A549 (cell line): ENCODE data around the gene PIP5K1A. TPM values are rescaled to one million over a fixed set of nuclear protein-coding genes. Genes with fewer than 3 reads are reported as not detected.

Experiments
- ATAC-seq, 2 experiments: fragments of 200-7000 bp in 1 of 2; fragments of >200 bp in 1 of 2; cut with Nextera tagmentation in 1 of 2; cut with Tn5 transposase in 1 of 2; 3 replicates each; pipeline versions ENCODE4 v1.8.0 to v1.9.1; 2018 to 2020; ENCODE audit warnings: mild to moderate bottlenecking in 1 of 2, moderate library complexity in 1 of 2
- CTCF ChIA-PET: fragments of 300-600 bp; sonication (Branson Sonifier 250); formaldehyde crosslinking; extraction: SDS; loops from one replicate; lab custom pipeline; 2021; ENCODE audit warnings: antibody characterized with exemption, inconsistent platforms; lab: Yijun Ruan, JAX
- POLR2A ChIA-PET: fragments of 350-600 bp; formaldehyde crosslinking; extraction: SDS; loops from one replicate; lab custom pipeline; 2021; ENCODE audit warnings: antibody characterized with exemption, inconsistent platforms; lab: Yijun Ruan, JAX
- DNase-seq, 2 experiments: peaks; one replicate each; pipeline versions ENCODE4 v3.0.0 to v3.0.0-alpha.2; 2011 to 2016; ENCODE audit warnings: low read depth in 1 of 2, low spot score in 1 of 2
- FAIRE-seq: peaks from 2 replicates; lab custom pipeline; 2011; peaks lifted over from hg19 to GRCh38; lab: Jason Lieb, UNC
- H3K27ac ChIP-seq, 2 experiments: fragments of >200 bp; sonication (Bioruptor Twin); formaldehyde crosslinking; 3 replicates each; pipeline ENCODE4 v1.5.1; 2016 to 2017
- H3K4me1 ChIP-seq: fragments of >200 bp; sonication (Bioruptor Twin); formaldehyde crosslinking; 3 replicates; pipeline ENCODE4 v1.6.1; 2016
- H3K4me2 ChIP-seq: fragments of >200 bp; sonication (Bioruptor Twin); formaldehyde crosslinking; 3 replicates; pipeline ENCODE4 v1.6.1; 2016
- H3K4me3 ChIP-seq: fragments of >200 bp; sonication (Bioruptor Twin); formaldehyde crosslinking; 3 replicates; pipeline ENCODE4 v1.5.1; 2016
- H3K9me3 ChIP-seq: fragments of >200 bp; sonication (Bioruptor Twin); formaldehyde crosslinking; 3 replicates; pipeline ENCODE4 v1.6.1; 2016
- ATOH8 ChIP-seq: fragments of 250-450 bp; sonication (Bioruptor Pico); IDR thresholded peaks from 2 replicates; pipeline ENCODE4 v1.5.0; 2020; ENCODE audit warnings: low read depth, mild to moderate bottlenecking, moderate library complexity
- BCL3 ChIP-seq: fragments of >200 bp; sonication (Bioruptor Twin); formaldehyde crosslinking; IDR thresholded peaks from 3 replicates; pipeline ENCODE4 v1.6.1; 2016
- BHLHE40 ChIP-seq: IDR thresholded peaks from 2 replicates; pipeline ENCODE4 v1.6.1; 2012; ENCODE audit warnings: low read depth, low read length, inconsistent platforms
- CBX2 ChIP-seq: fragments of 200-600 bp; sonication (generic); IDR thresholded peaks from 2 replicates; pipeline ENCODE4 v1.6.1; 2016; ENCODE audit warnings: low read depth, mild to moderate bottlenecking, borderline replicate concordance
- CEBPB ChIP-seq, 2 experiments: fragments of >200 bp in 1 of 2; sonication (Bioruptor Twin) in 1 of 2; formaldehyde crosslinking in 1 of 2; IDR thresholded peaks; 2 replicates each; pipeline ENCODE4 v1.6.1; 2012 to 2016
- CHD2 ChIP-seq: fragments of 150-350 bp; IDR thresholded peaks from 2 replicates; pipeline ENCODE4 v1.6.1; 2014; ENCODE audit warnings: low read length; ENCODE audit not compliant: partially characterized antibody
- CHD4 ChIP-seq: fragments of 200-600 bp; sonication (generic); IDR thresholded peaks from 2 replicates; pipeline ENCODE4 v1.6.1; 2016; ENCODE audit warnings: antibody characterized with exemption, mild to moderate bottlenecking, borderline replicate concordance
- EHF ChIP-seq: fragments of 250-450 bp; sonication (Bioruptor Pico); IDR thresholded peaks from 2 replicates; pipeline ENCODE4 v1.5.0; 2020; ENCODE audit warnings: mild to moderate bottlenecking
- EP300 ChIP-seq, 2 experiments: fragments of >200 bp; sonication (Bioruptor Twin); formaldehyde crosslinking; IDR thresholded peaks; 2 replicates in 1 of 2; 3 replicates in 1 of 2; pipeline ENCODE4 v1.6.1; 2016 to 2017
- ESRRA ChIP-seq: fragments of 150-350 bp; IDR thresholded peaks from 2 replicates; pipeline ENCODE4 v1.6.1; 2014; ENCODE audit warnings: mild to moderate bottlenecking, low read length, borderline replicate concordance
- FOSL2 ChIP-seq, 2 experiments: fragments of 450-650 bp in 1 of 2; fragments of >200 bp in 1 of 2; sonication (Bioruptor Twin) in 1 of 2; formaldehyde crosslinking; IDR thresholded peaks; 2 replicates each; pipeline versions ENCODE4 v1.5.0 to v1.6.1; 2016 to 2020; ENCODE audit warnings: mild to moderate bottlenecking in 1 of 2, moderate library complexity in 1 of 2
- HDAC2 ChIP-seq: fragments of 200-600 bp; sonication (generic); IDR thresholded peaks from 2 replicates; pipeline ENCODE4 v1.6.1; 2016
- HOXB13 ChIP-seq: fragments of 250-450 bp; sonication (Bioruptor Pico); IDR thresholded peaks from 2 replicates; pipeline ENCODE4 v1.5.0; 2020; ENCODE audit warnings: low read depth, mild to moderate bottlenecking, moderate library complexity
- HOXB5 ChIP-seq: fragments of 250-450 bp; sonication (Bioruptor Pico); IDR thresholded peaks from 2 replicates; pipeline ENCODE4 v1.5.0; 2020; ENCODE audit warnings: mild to moderate bottlenecking, moderate library complexity
- JUN ChIP-seq, 2 experiments: fragments of >200 bp; sonication (Bioruptor Twin); formaldehyde crosslinking; IDR thresholded peaks; 2 replicates in 1 of 2; 3 replicates in 1 of 2; pipeline ENCODE4 v1.6.1; 2016 to 2017
- JUNB ChIP-seq: fragments of >200 bp; sonication (Bioruptor Twin); formaldehyde crosslinking; IDR thresholded peaks from 2 replicates; pipeline ENCODE4 v1.6.1; 2016
- KDM1A ChIP-seq: fragments of 200-600 bp; sonication (generic); IDR thresholded peaks from 2 replicates; pipeline ENCODE4 v1.6.1; 2016; ENCODE audit warnings: low read depth, mild to moderate bottlenecking
- MAX ChIP-seq: IDR thresholded peaks from 2 replicates; pipeline ENCODE4 v1.6.1; 2012
- MAZ ChIP-seq: fragments of 150-350 bp; IDR thresholded peaks from 2 replicates; pipeline ENCODE4 v1.6.1; 2014; ENCODE audit warnings: antibody characterized with exemption, low read depth, low read length, borderline replicate concordance
- NFE2L2 ChIP-seq: fragments of 150-350 bp; conservative IDR thresholded peaks from 2 replicates; pipeline ENCODE4 v1.6.1; 2014; ENCODE audit warnings: low read length
- NR3C1 ChIP-seq: fragments of >200 bp; sonication (Bioruptor Twin); formaldehyde crosslinking; IDR thresholded peaks from 3 replicates; pipeline ENCODE4 v1.6.1; 2017
- PBX3 ChIP-seq: IDR thresholded peaks from 2 replicates; pipeline ENCODE4 v1.6.1; 2012
- POLR2A ChIP-seq: IDR thresholded peaks from 2 replicates; pipeline ENCODE4 v1.6.1; 2012; ENCODE audit warnings: mild to moderate bottlenecking, low read length
- POLR2AphosphoS2 ChIP-seq: conservative IDR thresholded peaks from 2 replicates; pipeline ENCODE4 v1.6.1; 2012; ENCODE audit warnings: low read length, improper control_type of control experiment, inconsistent platforms
- RARB ChIP-seq: fragments of 250-450 bp; sonication (Bioruptor Pico); IDR thresholded peaks from 2 replicates; pipeline ENCODE4 v1.8.0; 2021; ENCODE audit warnings: mild to moderate bottlenecking, moderate library complexity
- RCOR1 ChIP-seq: fragments of 150-350 bp; IDR thresholded peaks from 2 replicates; pipeline ENCODE4 v1.6.1; 2014; ENCODE audit warnings: antibody characterized with exemption, low read length, low read depth
- REST ChIP-seq: fragments of 200-600 bp; sonication (generic); IDR thresholded peaks from 2 replicates; pipeline ENCODE4 v1.6.1; 2016; ENCODE audit warnings: antibody characterized with exemption, mild to moderate bottlenecking, moderate library complexity
- RNF2 ChIP-seq: fragments of 200-600 bp; sonication (generic); IDR thresholded peaks from 2 replicates; pipeline ENCODE4 v1.6.1; 2016; ENCODE audit warnings: low read depth, mild to moderate bottlenecking, antibody characterized with exemption, moderate library complexity, borderline replicate concordance
- SMC3 ChIP-seq: fragments of >200 bp; sonication (Bioruptor Twin); formaldehyde crosslinking; IDR thresholded peaks from 3 replicates; pipeline ENCODE4 v1.6.1; 2018; ENCODE audit warnings: inconsistent platforms
- SREBF2 ChIP-seq: fragments of 450-650 bp; IDR thresholded peaks from 2 replicates; pipeline ENCODE4 v1.6.1; 2014; ENCODE audit warnings: mild to moderate bottlenecking, moderate library complexity
- TFCP2L1 ChIP-seq: fragments of 250-450 bp; sonication (Bioruptor Pico); IDR thresholded peaks from 2 replicates; pipeline ENCODE4 v1.5.0; 2021; ENCODE audit warnings: mild to moderate bottlenecking
- TP53 ChIP-seq: fragments of 250-450 bp; sonication (Bioruptor Pico); IDR thresholded peaks from 2 replicates; pipeline ENCODE4 v1.5.0; 2021; ENCODE audit warnings: mild to moderate bottlenecking, moderate library complexity
- USF2 ChIP-seq: fragments of 450-650 bp; IDR thresholded peaks from 2 replicates; pipeline ENCODE4 v1.6.1; 2014; ENCODE audit warnings: antibody characterized with exemption
- ZFP36 ChIP-seq: fragments of 450-650 bp; IDR thresholded peaks from 2 replicates; pipeline ENCODE4 v1.6.1; 2014; ENCODE audit warnings: borderline replicate concordance; ENCODE audit not compliant: partially characterized antibody
- WGBS: methylation state at CpG from one replicate; pipeline ENCODE4 v1.1.6; 2017; ENCODE audit errors: missing lambda C conversion rate; 5-methylcytosine and 5-hydroxymethylcytosine counted together
- polyA plus RNA-seq, 4 experiments: library from polyadenylated mRNA; depleted of rRNA in 3 of 4; stranded (reverse); fragments of >200 nt; fragmentation: RNase III in 1 of 4; extraction: RNeasy Plus Mini Kit Qiagen cat#74134 plus additional on column Dnase treatment in 1 of 4; gene quantifications; 2 replicates in 3 of 4; 3 replicates in 1 of 4; pipeline ENCODE4 v1.2.3, GENCODE V29; 2011 to 2017

The PIP5K1A gene
- polyA plus RNA-seq, 2 of the 4 experiments (the other 2 are of a cell fraction): 50.0 to 129 TPM

GRCh38 chr1:151281225-151281968, 83.0 kb downstream of the PIP5K1A start:
- Histone ChIP-seq H3K4me3 (peak overlapping the region; percentile 75), H3K27ac (peak overlapping the region; percentile 90 to 92), H3K4me2 (peak overlapping the region; percentile 78), H3K4me1 (peaks cover 13% of the 10 kb centered on the region), H3K9me3 (no peaks in the 10 kb centered on the region)
- FAIRE-seq (no peak), DNase-seq (peak; percentile 96 to 99), ATAC-seq (peak; percentile 67 to 73)
- WGBS: 1% methylated on average over 48 of the region's 48 CpGs
- POLR2A ChIA-PET: interaction anchor here (0.8 to 1.6 kb wide), 16 partner anchors 8 to 163 kb away, joined by 3 to 18 read pairs (median 4); partner anchors contain the start of genes PI4KB, PSMB4, PSMD4 and VPS72
- CTCF ChIA-PET: interaction anchor here (0.6 to 1.9 kb wide), 18 partner anchors 9 to 456 kb away, joined by 3 to 13 read pairs (median 4); partner anchors contain the start of gene PSMD4
- TF ChIP-seq POLR2A (peak; percentile 15; the same call in 1 of the 2 replicates), ATOH8 (CRISPR knock-in tag) (no peak), TFCP2L1 (CRISPR knock-in tag) (peak; percentile 68; the same call in 1 of the 2 replicates), EHF (CRISPR knock-in tag) (no peak), REST (peak; percentile 35; the same call in 1 of the 2 replicates), CHD2 (peak; percentile 75), SREBF2 (no peak), PBX3 (no peak), RNF2 (no peak), HOXB13 (CRISPR knock-in tag) (no peak), JUN (IDR thresholded peaks at IDR 0.05) (peak; percentile 61 to 91; a peak in 4 of 5 replicates), TP53 (peak; percentile 25; the same call in 1 of the 2 replicates), JUNB (no peak), RCOR1 (no peak), NFE2L2 (no peak), CHD4 (no peak), POLR2AphosphoS2 (no peak), HOXB5 (CRISPR knock-in tag) (peak; percentile 75), HDAC2 (no peak), BCL3 (0 out of 3 replicates have a peak, but pooled peaks have one; percentile 25), MAX (peak; percentile 89), SMC3 (no peak; the same call in 2 of the 3 replicates), EP300 (IDR thresholded peaks at IDR 0.05) (no peak), KDM1A (no peak), USF2 (no peak; the same call in 1 of the 2 replicates), NR3C1 (no peak), CBX2 (no peak), MAZ (peak; percentile 64; the same call in 1 of the 2 replicates), FOSL2 (IDR thresholded peaks at IDR 0.05) (no peak), FOSL2 (CRISPR knock-in tag; IDR thresholded peaks at IDR 0.05) (peak; percentile 54; the same call in 1 of the 2 replicates), BHLHE40 (peak; percentile 82), ESRRA (0 out of 2 replicates have a peak, but pooled peaks have one; percentile 46), RARB (CRISPR knock-in tag) (no peak), ZFP36 (no peak), CEBPB (IDR thresholded peaks at IDR 0.05) (peak; percentile 29 to 39; a peak in 3 of 4 replicates)
